Measurements from ENCODE around the gene AIPL1. TPM values are rescaled to one million over a fixed set of nuclear protein-coding genes. Genes with fewer than 3 reads are reported as not detected.

Gene AIPL1
- total and polyA plus RNA-seq, 2 of the 13 experiments (the other 11 are each of a cell fraction or from before 2014, with no cell fraction given) = not detected

- no peak for TF ChIP-seq KLF13 (CRISPR knock-in tag; IDR thresholded peaks at IDR 0.05)
- no peak for DNase-seq (ENCODE audit: low spot score)
- in situ Hi-C loops (cut with HindIII; ENCODE audit: extremely low pct_ligation_motif_present, low pct_unique_long_range_greater_than_20kb) = no loop called here
- no TSS peak for BruUV-seq (replicated peaks)
- H4K20me1 ChIP-seq (ENCODE audit: insufficient read depth, low read length) = no peaks in the 10 kb centered on the region
- no peak overlapping the region for H3K4me3 ChIP-seq (replicated peaks in 1 of 3; ENCODE audit: insufficient read depth in 1 of 3, low read depth in 2 of 3, low read length in 3 of 3)
- no peaks in the 10 kb centered on the region for H3K9me3 ChIP-seq (ENCODE audit: low read length)
- ChIA-PET CTCF (ENCODE audit: low intra/inter-chr PET ratio, low total read pairs) (no interaction called here), POLR2A (no interaction called here)
- no peak for FAIRE-seq
- H3K4me2 ChIP-seq (ENCODE audit: low read depth, low read length) = no peak overlapping the region
- H3K27me3 ChIP-seq (ENCODE audit: control insufficient read depth in 1 of 2, insufficient read depth in 2 of 2, low read length in 2 of 2) = peaks cover 1 to 15% of the 10 kb centered on the region in 2 experiments; a peak in 1 of 5 replicates
- H3K27ac ChIP-seq (ENCODE audit: extremely low read length, insufficient read depth, low read length) = no peak overlapping the region
- no peak for ATAC-seq
- H3K79me2 ChIP-seq (ENCODE audit: insufficient read depth, low read length) = no peaks in the 10 kb centered on the region
- no peaks in the 10 kb centered on the region for H3K4me1 ChIP-seq (ENCODE audit: insufficient read depth, low read length)
- H3K36me3 ChIP-seq (replicated peaks in 1 of 2; ENCODE audit: control insufficient read depth in 1 of 2, insufficient read depth in 2 of 2, low read length in 2 of 2) = no peaks in the 10 kb centered on the region
- H3K9ac ChIP-seq (ENCODE audit: insufficient read depth, low read depth, low read length) = no peak overlapping the region
- WGBS (ENCODE audit: low lambda C conversion rate) = 68% methylated on average over 6 of the region's 6 CpGs
- no peak overlapping the region for H2AFZ ChIP-seq (ENCODE audit: low read length)
- intact Hi-C loops (cut with micrococcal nuclease; ENCODE audit: unreplicated experiment) = no loop called here
These were observed 47.2 kb upstream of the AIPL1 start for GRCh38 chr17:6482105-6482455.

GRCh38 chr17:6480303-6480675 lies 45.4 kb upstream of the AIPL1 start:
- no peak for TF ChIP-seq DBP (CRISPR knock-in tag; IDR thresholded peaks at IDR 0.05; ENCODE audit: not compliant biosample characterization)
- TF ChIP-seq ELF3 (CRISPR knock-in tag; IDR thresholded peaks at IDR 0.05) = no peak
- TF ChIP-seq RCOR2 (CRISPR knock-in tag; IDR thresholded peaks at IDR 0.05) = no peak

More at GRCh38 chr17:6480303-6480675, 45.4 kb upstream of the AIPL1 start:
- Histone ChIP-seq H3K9ac (ENCODE audit: insufficient read depth, low read depth, low read length) (no peak overlapping the region), H3K9me3 (ENCODE audit: low read length) (no peaks in the 10 kb centered on the region), H3K36me3 (replicated peaks in 1 of 2; ENCODE audit: control insufficient read depth in 1 of 2, insufficient read depth in 2 of 2, low read length in 2 of 2) (no peaks in the 10 kb centered on the region), H3K4me1 (ENCODE audit: insufficient read depth, low read length) (no peaks in the 10 kb centered on the region), H3K4me2 (ENCODE audit: low read depth, low read length) (no peak overlapping the region), H3K27me3 (ENCODE audit: control insufficient read depth in 1 of 2, insufficient read depth in 2 of 2, low read length in 2 of 2) (peaks cover 0 to 4% of the 10 kb centered on the region in 2 experiments; a peak in 1 of 5 replicates), H3K4me3 (replicated peaks in 1 of 3; ENCODE audit: insufficient read depth in 1 of 3, low read depth in 2 of 3, low read length in 3 of 3) (no peak overlapping the region), H4K20me1 (ENCODE audit: insufficient read depth, low read length) (no peaks in the 10 kb centered on the region), H2AFZ (ENCODE audit: low read length) (no peak overlapping the region), H3K79me2 (ENCODE audit: insufficient read depth, low read length) (no peaks in the 10 kb centered on the region), H3K27ac (ENCODE audit: extremely low read length, insufficient read depth, low read length) (no peak overlapping the region)
- ATAC-seq = no peak
- ChIA-PET POLR2A (no interaction called here), CTCF (ENCODE audit: low intra/inter-chr PET ratio, low total read pairs) (no interaction called here)
- BruUV-seq (replicated peaks) = no TSS peak
- in situ Hi-C loops (cut with HindIII; ENCODE audit: extremely low pct_ligation_motif_present, low pct_unique_long_range_greater_than_20kb) (no loop called here), intact Hi-C loops (cut with micrococcal nuclease; ENCODE audit: unreplicated experiment) (no loop called here)
- no peak for DNase-seq (ENCODE audit: low spot score)
- no CpG with 5 or more reads among the region's 9 CpGs for WGBS (ENCODE audit: low lambda C conversion rate)
- FAIRE-seq = no peak
